Mesodermal cell (in vitro differentiated cells): ENCODE measurements around the gene PPFIA4.
A peak's percentile ranks its signal among the peaks of the same experiment; 100 is the strongest.
"Not testable (repeated sequence)": the region's sequence is repeated elsewhere in the genome, so short reads cannot be mapped to it uniquely, and the experiment has no call there.

Experiments used
- H3K27ac ChIP-seq: 2 replicates; pipeline ENCODE4 v1.7.0; 2013; ENCODE audit warnings: mild to moderate bottlenecking, low read depth, low read length, moderate library complexity; ENCODE audit not compliant: severe bottlenecking
- H3K36me3 ChIP-seq: 2 replicates; pipeline ENCODE4 v1.7.1; 2013; ENCODE audit warnings: mild to moderate bottlenecking, low read length, moderate library complexity; ENCODE audit not compliant: control insufficient read depth, insufficient read depth
- H3K4me1 ChIP-seq: one replicate; pipeline ENCODE4 v1.7.1; 2013; ENCODE audit warnings: mild to moderate bottlenecking, low read length; ENCODE audit not compliant: insufficient read depth, control insufficient read depth, poor library complexity, severe bottlenecking
- H3K4me3 ChIP-seq: 2 replicates; pipeline ENCODE4 v1.7.0; 2013; ENCODE audit warnings: low read length, control low read depth, mild to moderate bottlenecking; ENCODE audit not compliant: insufficient read depth, poor library complexity, severe bottlenecking; ENCODE audit errors: extremely low read depth
- H3K9me3 ChIP-seq: 2 replicates; pipeline ENCODE4 v1.7.1; 2013; ENCODE audit warnings: mild to moderate bottlenecking, low read length, moderate library complexity; ENCODE audit not compliant: control insufficient read depth
- WGBS, 2 experiments: methylation state at CpG; one replicate each; pipeline ENCODE4 v1.1.5; 2013; ENCODE audit warnings: missing lambda C conversion rate in 2 of 2; ENCODE audit not compliant: insufficient coverage in 2 of 2; 5-methylcytosine and 5-hydroxymethylcytosine counted together

PPFIA4 gene

DNA sequence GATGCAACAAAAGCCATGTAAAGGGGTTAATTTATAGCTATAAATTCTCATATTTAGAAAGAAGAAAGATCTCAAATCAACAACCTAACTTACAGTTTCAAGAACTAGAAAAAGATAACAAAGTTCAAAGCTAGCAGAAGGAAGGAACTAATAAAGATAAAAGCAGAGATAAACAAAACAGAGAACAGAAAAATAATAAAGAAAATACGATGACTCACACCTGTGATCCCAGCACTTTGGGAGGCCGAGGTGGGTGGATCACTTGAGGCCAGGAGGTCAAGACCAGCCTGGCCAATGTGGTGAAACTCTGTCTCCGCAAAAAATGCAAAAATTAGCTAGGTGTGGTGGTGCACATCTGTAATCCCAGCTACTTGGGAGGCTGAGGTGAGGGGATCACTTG is 31.5 kb upstream of the PPFIA4 start:
- H3K4me3 ChIP-seq: no peak overlapping the region
- H3K36me3 ChIP-seq: no peaks in the 10 kb centered on the region
- H3K4me1 ChIP-seq: no peaks in the 10 kb centered on the region
- WGBS, 2 experiments: 86 to 94% methylated on average over 3 of the region's 3 CpGs
- H3K27ac ChIP-seq: no peak overlapping the region
- no peaks in the 10 kb centered on the region for H3K9me3 ChIP-seq

- Histone ChIP-seq H3K4me1 (no peaks in the 10 kb centered on the region), H3K36me3 (no peaks in the 10 kb centered on the region), H3K9me3 (no peaks in the 10 kb centered on the region), H3K4me3 (no peak overlapping the region), H3K27ac (no peak overlapping the region)
- 72 to 81% methylated on average over 13 of the region's 14 CpGs for WGBS, 2 experiments
These were observed 27.2 kb upstream of the PPFIA4 start for GRCh38 chr1:202998836-202999750.

- Histone ChIP-seq H3K27ac (no peak overlapping the region), H3K4me3 (no peak overlapping the region), H3K4me1 (no peaks in the 10 kb centered on the region), H3K36me3 (no peaks in the 10 kb centered on the region), H3K9me3 (no peaks in the 10 kb centered on the region)
- 70 to 73% methylated on average over 1 to 2 of the region's 3 CpGs for WGBS, 2 experiments
These were observed 25.9 kb upstream of the PPFIA4 start for GRCh38 chr1:203000217-203000944.

DNA sequence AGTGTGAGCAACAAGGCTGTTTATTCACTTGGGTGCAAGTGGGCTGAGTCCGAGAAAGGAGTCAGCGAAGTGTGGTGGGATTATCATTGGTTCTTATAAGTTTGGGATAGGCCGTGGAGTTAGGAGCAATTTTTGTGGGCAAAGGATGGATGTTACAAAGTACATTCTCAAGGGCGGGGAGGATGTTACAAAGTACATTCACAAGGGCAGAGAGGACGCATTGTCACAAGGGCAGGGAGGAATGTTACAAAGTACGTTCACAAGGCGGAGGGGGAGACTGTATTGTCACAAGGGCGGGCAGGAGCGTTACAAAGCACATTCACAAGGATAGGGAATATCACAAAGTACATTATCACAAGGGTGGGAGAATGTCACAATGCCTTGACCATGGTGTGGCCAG is 24.3 kb upstream of the PPFIA4 start:
- Histone ChIP-seq H3K4me1 (peaks cover 4% of the 10 kb centered on the region), H3K36me3 (no peaks in the 10 kb centered on the region), H3K4me3 (no peak overlapping the region), H3K27ac (no peak overlapping the region), H3K9me3 (no peaks in the 10 kb centered on the region)
- 89 to 93% methylated on average over 7 to 8 of the region's 9 CpGs for WGBS, 2 experiments

- no peaks in the 10 kb centered on the region for H3K9me3 ChIP-seq
- peaks cover 4% of the 10 kb centered on the region for H3K4me1 ChIP-seq
- no peak overlapping the region for H3K4me3 ChIP-seq
- no CpG with 5 or more reads among the region's 1 CpG for WGBS, 2 experiments
- H3K36me3 ChIP-seq: no peaks in the 10 kb centered on the region
- no peak overlapping the region for H3K27ac ChIP-seq
These were observed 23.3 kb upstream of the PPFIA4 start for GRCh38 chr1:203002951-203003350.

GRCh38 chr1:203005395-203006142 is 20.7 kb upstream of the PPFIA4 start:
- not testable (repeated sequence) for H3K4me3 ChIP-seq, H3K9me3 ChIP-seq, H3K27ac ChIP-seq
- Histone ChIP-seq H3K36me3 (peaks cover 23% of the 10 kb centered on the region), H3K4me1 (peaks cover 15% of the 10 kb centered on the region)
- WGBS, 2 experiments: 82 to 87% methylated on average over 11 to 13 of the region's 17 CpGs

DNA sequence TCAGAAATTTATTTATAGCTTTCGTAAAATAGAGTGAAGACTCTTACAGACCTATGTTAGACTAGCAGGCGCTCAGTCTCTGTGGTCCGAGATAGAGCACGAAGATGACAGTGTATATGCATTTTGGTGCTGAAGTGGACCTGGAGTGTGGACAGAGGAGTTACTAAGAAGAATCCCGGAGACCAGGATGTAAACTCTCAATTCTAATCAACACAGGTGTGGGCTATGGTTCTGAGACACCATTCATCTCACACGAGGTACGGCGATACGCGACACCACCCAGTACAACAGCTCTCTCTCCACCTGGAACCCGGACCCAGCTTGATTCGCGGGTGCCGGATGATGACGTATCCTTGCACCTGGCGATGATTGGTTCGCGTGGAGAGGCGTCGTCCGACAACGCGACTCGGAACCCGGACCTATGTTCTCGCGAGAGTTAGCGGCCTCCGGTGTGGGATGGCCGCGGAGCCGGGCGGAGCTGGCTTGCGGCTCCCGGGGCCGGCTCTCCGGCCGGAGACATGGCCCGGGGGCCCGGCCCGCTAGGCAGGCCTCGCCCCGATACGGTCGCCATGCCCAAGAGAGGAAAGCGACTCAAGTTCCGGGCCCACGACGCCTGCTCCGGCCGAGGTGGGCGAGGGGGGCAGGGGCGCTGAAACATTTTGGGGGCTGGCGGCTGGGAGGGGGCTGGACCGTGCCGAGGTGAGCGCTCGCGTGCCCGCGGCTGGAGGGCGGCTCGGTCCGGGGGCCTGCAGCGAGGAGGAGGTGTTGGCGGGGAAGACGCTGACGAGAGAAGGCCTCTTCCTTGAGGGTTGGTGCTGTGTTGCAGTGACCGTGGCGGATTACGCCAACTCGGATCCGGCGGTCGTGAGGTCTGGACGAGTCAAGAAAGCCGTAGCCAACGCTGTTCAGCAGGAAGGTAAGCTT is 19.1 kb upstream of the PPFIA4 start, which contains the start of gene TMEM183A:
Gene TMEM183A, plus strand, starts transcription at position 427 of the 924 bp plus-strand sequence. Its CDS starts 92 bp downstream, at position 519.
- H3K4me3 ChIP-seq: peak within 1 kb of the TSS; percentile 74
- peaks cover 37% of the 10 kb centered on the region for H3K36me3 ChIP-seq
- H3K27ac ChIP-seq: peak within 1 kb of the TSS; percentile 92
- WGBS, 2 experiments: 0% methylated on average over 51 to 52 of the region's 78 CpGs
- H3K9me3 ChIP-seq: no peaks in the 10 kb centered on the region
- H3K4me1 ChIP-seq: peaks cover 15% of the 10 kb centered on the region

GRCh38 chr1:203009185-203009584 is 17.1 kb upstream of the PPFIA4 start:
- Histone ChIP-seq H3K36me3 (peaks cover 57% of the 10 kb centered on the region), H3K27ac (no peak overlapping the region), H3K4me1 (peaks cover 15% of the 10 kb centered on the region), H3K9me3 (no peaks in the 10 kb centered on the region), H3K4me3 (peak overlapping the region; percentile 7)
- WGBS, 2 experiments: no CpG with 5 or more reads among the region's 3 CpGs

DNA sequence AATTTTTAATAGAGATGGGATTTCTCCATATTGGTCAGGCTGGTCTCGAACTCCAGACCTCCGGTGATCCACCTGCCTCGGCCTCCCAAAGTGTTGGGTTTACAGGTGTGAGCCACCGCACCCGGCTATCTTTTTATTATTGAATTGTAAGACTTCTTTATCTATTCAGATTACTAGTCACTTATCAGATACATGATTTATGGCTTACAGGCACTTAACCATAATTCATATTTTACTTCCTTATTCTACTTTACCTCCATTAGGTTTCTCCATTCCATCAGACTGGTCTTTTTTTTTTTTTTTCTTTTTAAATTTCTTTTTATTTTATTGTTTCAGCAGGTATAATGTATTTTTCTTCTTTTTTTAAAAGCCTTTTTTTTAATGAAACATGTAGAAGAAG is 14.7 kb upstream of the PPFIA4 start:
- Histone ChIP-seq H3K27ac (no peak overlapping the region), H3K4me1 (peaks cover 11% of the 10 kb centered on the region), H3K9me3 (no peaks in the 10 kb centered on the region), H3K4me3 (no peak overlapping the region), H3K36me3 (peaks cover 81% of the 10 kb centered on the region)
- whole genome bisulfite sequencing, 2 experiments: 80% methylated on average over 1 of the region's 5 CpGs; no CpG with 5 or more reads in 1 of the 2 experiments
